NCI-H446 treated with DMSO at 0.1 percent for 48 hours (cell line): ENCODE data around the gene ZNF552.

ENCODE experiments used
- DNase-seq: peaks from one replicate; lab custom pipeline; 2025; lab: John Stamatoyannopoulos, UW

Gene ZNF552

GRCh38 chr19:57776764-57777296 is 37.9 kb downstream of the ZNF552 start:
- no peak for DNase-seq

- DNase-seq, result no peak
Measured at GRCh38 chr19:57773488-57773887, 41.2 kb downstream of the ZNF552 start.

- no peak for DNase-seq
Measured at GRCh38 chr19:57771417-57771816, 43.3 kb downstream of the ZNF552 start.

GRCh38 chr19:57769345-57770131 is 45.2 kb downstream of the ZNF552 start, which contains the start of gene ZNF586:
TSS of gene ZNF586 (plus strand) at chr19:57769676. CDS start at chr19:57769843, 167 bp downstream.
- peak; percentile 67 for DNase-seq

- DNase-seq, result no peak
Measured at GRCh38 chr19:57759096-57759495, 55.6 kb downstream of the ZNF552 start.

GRCh38 chr19:57757941-57758340 is 56.8 kb downstream of the ZNF552 start:
- no peak for DNase-seq
